ENCODE results near the gene EIF2B4. TPM values are rescaled to one million over a fixed set of nuclear protein-coding genes. Genes with fewer than 3 reads are reported as not detected.

EIF2B4 gene
- total and polyA plus RNA-seq, 9 of the 15 experiments (the other 6 are each of a cell fraction or from before 2014, with no cell fraction given) = 29.7 to 80.3 (median 58.9) TPM

DNA sequence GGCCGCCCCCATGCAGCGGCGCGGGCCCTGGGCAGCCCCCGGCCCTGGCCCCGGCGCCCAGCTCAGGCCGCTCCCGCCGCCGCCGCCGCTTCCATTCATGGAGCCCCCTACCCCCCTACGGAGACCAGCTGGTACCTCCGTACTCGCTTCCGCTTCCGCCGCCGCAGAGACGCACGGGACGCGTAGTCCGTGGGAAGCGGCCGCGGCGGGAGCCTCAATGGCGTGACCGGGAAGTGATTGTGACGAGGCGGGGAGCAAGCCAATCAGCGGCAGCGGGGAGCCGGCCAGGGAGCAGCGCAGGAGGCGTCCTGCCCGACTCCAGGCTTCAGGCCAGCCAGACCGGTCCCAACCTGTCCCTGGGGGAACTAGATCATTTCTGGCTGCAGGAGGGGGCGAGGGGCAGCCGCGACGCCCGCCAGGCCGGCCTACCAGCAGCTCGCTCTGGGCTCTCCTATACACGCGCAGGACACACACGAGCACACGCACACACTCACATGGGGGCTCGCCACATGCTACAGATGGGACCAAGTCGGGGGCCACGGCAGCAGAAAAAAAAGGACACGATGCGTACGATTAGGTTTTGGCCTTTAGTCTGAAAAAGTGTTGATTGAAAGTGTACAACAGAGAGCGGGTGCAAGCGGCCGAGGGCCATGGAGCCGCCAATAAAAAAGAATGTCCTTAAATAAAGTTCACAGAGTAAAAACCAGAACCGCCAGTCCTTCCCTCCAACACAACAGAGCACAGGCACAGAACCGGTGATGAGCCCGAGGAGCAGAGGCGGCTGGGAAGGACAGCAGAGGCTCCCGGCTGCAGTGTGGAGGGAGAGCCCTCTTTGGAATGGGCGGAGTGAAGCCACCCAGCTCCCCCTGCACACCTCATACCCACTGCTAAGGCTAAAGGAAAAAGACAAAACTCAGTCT lies 10.7 kb upstream of the EIF2B4 start, which contains the start of gene ZNF513 (continued):
- TF ChIP-seq ZNF408 (CRISPR knock-in tag; IDR thresholded peaks at IDR 0.05; ENCODE audit: low read depth) (no peak), YY1 (IDR thresholded peaks at IDR 0.05; ENCODE audit: borderline replicate concordance in 1 of 3, control insufficient read depth in 1 of 3, extremely low read depth in 1 of 3, insufficient read depth in 3 of 3, insufficient read length in 1 of 3, insufficient replicate concordance in 2 of 3, low read depth in 1 of 3, low read length in 2 of 3) (peak; percentile 40 to 87 (median 62)), SIX5 (IDR thresholded peaks at IDR 0.05; ENCODE audit: borderline replicate concordance in 1 of 2, insufficient read depth in 1 of 2, low read depth in 1 of 2, low read length in 2 of 2) (peak; percentile 53 to 85; a peak in 3 of 4 replicates), ZFP30 (CRISPR knock-in tag; IDR thresholded peaks at IDR 0.05; ENCODE audit: borderline replicate concordance) (no peak), ZNF57 (CRISPR knock-in tag; IDR thresholded peaks at IDR 0.05) (no peak), HMGN3 (IDR thresholded peaks at IDR 0.05; ENCODE audit: borderline replicate concordance, extremely low read depth, insufficient read length, low read depth, low read length) (peak; percentile 53), BRF1 (IDR thresholded peaks at IDR 0.05; ENCODE audit: borderline replicate concordance, extremely low read depth, insufficient read length) (no peak), BACH1 (tag; IDR thresholded peaks at IDR 0.05) (no peak), JUNB (CRISPR knock-in tag; conservative IDR thresholded peaks at IDR 0.05) (no peak), HNRNPL (IDR thresholded peaks at IDR 0.05; ENCODE audit: low read depth, low read length) (no peak)
- TF ChIP-seq, protein P1, sequence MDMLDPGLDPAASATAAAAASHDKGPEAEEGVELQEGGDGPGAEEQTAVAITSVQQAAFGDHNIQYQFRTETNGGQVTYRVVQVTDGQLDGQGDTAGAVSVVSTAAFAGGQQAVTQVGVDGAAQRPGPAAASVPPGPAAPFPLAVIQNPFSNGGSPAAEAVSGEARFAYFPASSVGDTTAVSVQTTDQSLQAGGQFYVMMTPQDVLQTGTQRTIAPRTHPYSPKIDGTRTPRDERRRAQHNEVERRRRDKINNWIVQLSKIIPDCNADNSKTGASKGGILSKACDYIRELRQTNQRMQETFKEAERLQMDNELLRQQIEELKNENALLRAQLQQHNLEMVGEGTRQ (CRISPR knock-in tag; IDR thresholded peaks at IDR 0.05) = no peak
- TF ChIP-seq, protein P2, sequence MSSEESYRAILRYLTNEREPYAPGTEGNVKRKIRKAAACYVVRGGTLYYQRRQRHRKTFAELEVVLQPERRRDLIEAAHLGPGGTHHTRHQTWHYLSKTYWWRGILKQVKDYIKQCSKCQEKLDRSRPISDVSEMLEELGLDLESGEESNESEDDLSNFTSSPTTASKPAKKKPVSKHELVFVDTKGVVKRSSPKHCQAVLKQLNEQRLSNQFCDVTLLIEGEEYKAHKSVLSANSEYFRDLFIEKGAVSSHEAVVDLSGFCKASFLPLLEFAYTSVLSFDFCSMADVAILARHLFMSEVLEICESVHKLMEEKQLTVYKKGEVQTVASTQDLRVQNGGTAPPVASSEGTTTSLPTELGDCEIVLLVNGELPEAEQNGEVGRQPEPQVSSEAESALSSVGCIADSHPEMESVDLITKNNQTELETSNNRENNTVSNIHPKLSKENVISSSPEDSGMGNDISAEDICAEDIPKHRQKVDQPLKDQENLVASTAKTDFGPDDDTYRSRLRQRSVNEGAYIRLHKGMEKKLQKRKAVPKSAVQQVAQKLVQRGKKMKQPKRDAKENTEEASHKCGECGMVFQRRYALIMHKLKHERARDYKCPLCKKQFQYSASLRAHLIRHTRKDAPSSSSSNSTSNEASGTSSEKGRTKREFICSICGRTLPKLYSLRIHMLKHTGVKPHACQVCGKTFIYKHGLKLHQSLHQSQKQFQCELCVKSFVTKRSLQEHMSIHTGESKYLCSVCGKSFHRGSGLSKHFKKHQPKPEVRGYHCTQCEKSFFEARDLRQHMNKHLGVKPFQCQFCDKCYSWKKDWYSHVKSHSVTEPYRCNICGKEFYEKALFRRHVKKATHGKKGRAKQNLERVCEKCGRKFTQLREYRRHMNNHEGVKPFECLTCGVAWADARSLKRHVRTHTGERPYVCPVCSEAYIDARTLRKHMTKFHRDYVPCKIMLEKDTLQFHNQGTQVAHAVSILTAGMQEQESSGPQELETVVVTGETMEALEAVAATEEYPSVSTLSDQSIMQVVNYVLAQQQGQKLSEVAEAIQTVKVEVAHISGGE (CRISPR knock-in tag; IDR thresholded peaks at IDR 0.05) = peak in 2 of 3 experiments; percentile 44 to 92; a peak in 2 of 6 replicates
- TF ChIP-seq, protein P3, sequence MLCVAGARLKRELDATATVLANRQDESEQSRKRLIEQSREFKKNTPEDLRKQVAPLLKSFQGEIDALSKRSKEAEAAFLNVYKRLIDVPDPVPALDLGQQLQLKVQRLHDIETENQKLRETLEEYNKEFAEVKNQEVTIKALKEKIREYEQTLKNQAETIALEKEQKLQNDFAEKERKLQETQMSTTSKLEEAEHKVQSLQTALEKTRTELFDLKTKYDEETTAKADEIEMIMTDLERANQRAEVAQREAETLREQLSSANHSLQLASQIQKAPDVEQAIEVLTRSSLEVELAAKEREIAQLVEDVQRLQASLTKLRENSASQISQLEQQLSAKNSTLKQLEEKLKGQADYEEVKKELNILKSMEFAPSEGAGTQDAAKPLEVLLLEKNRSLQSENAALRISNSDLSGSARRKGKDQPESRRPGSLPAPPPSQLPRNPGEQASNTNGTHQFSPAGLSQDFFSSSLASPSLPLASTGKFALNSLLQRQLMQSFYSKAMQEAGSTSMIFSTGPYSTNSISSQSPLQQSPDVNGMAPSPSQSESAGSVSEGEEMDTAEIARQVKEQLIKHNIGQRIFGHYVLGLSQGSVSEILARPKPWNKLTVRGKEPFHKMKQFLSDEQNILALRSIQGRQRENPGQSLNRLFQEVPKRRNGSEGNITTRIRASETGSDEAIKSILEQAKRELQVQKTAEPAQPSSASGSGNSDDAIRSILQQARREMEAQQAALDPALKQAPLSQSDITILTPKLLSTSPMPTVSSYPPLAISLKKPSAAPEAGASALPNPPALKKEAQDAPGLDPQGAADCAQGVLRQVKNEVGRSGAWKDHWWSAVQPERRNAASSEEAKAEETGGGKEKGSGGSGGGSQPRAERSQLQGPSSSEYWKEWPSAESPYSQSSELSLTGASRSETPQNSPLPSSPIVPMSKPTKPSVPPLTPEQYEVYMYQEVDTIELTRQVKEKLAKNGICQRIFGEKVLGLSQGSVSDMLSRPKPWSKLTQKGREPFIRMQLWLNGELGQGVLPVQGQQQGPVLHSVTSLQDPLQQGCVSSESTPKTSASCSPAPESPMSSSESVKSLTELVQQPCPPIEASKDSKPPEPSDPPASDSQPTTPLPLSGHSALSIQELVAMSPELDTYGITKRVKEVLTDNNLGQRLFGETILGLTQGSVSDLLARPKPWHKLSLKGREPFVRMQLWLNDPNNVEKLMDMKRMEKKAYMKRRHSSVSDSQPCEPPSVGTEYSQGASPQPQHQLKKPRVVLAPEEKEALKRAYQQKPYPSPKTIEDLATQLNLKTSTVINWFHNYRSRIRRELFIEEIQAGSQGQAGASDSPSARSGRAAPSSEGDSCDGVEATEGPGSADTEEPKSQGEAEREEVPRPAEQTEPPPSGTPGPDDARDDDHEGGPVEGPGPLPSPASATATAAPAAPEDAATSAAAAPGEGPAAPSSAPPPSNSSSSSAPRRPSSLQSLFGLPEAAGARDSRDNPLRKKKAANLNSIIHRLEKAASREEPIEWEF (CRISPR knock-in tag; IDR thresholded peaks at IDR 0.05) = peak; percentile 57; the same call in 1 of the 2 replicates

Measured in K562 (cell line).